Hepatocyte (in vitro differentiated cells): Measurements from ENCODE around the gene B4GALT2.

Experiments used
- CTCF ChIP-seq: fragments of 200-600 bp; sonication (generic); IDR thresholded peaks from 2 replicates; pipeline ENCODE4 v1.5.1; 2016; ENCODE audit warnings: antibody characterized with exemption, mild to moderate bottlenecking; ENCODE audit not compliant: poor library complexity
- EZH2 ChIP-seq: fragments of 200-600 bp; sonication (generic); IDR thresholded peaks from 2 replicates; pipeline ENCODE4 v1.6.1; 2016; ENCODE audit warnings: antibody characterized with exemption, mild to moderate bottlenecking, borderline replicate concordance
- EZH2phosphoT487 ChIP-seq: fragments of 200-600 bp; sonication (generic); IDR thresholded peaks from one replicate; pipeline ENCODE4 v1.6.1; 2018; ENCODE audit warnings: antibody characterized with exemption, mild to moderate bottlenecking, low read depth, moderate library complexity; ENCODE audit not compliant: unreplicated experiment, severe bottlenecking

DNA sequence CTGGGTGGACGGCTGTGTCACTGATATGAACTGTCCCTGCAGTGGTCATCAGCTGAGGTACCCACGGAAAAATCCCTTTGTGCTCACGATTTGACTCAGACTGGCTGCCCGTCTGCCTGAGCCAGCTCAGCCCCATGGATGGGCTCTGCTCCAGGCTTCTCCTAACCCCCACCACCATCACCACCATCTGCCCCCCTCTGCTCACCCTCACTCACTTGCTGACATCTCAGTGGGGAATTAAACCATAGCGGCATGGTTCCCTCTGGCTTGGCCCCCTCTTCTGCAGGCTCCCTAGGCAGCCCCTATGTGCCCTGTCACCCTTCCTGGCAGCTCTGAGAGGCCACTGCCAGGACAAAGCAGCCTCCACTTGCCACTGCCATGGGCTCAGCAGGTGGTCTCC lies 34.9 kb downstream of the B4GALT2 start:
- TF ChIP-seq CTCF = no peak
- no peak for TF ChIP-seq EZH2phosphoT487
- no peak for TF ChIP-seq EZH2
